Superior temporal gyrus (tissue), 1 donor: ENCODE data around the gene ZFYVE26.

Experiments
- DNase-seq: peaks from one replicate; pipeline ENCODE4 v3.0.0-alpha.2; 2016; ENCODE audit errors: extremely low spot score

ZFYVE26 gene

GRCh38 chr14:67815573-67816225 lies 691 bp downstream of the ZFYVE26 start:
- DNase-seq, result peak; percentile 33

GRCh38 chr14:67814821-67815220 lies 1.6 kb downstream of the ZFYVE26 start:
- DNase-seq, result no peak

GRCh38 chr14:67806246-67806645 lies 10.1 kb downstream of the ZFYVE26 start:
- DNase-seq, result peak; percentile 14

- DNase-seq, result no peak
Observed at GRCh38 chr14:67800743-67801142, 15.6 kb downstream of the ZFYVE26 start.

GRCh38 chr14:67798731-67799130 lies 17.7 kb downstream of the ZFYVE26 start:
- no peak for DNase-seq

- DNase-seq, result no peak
Observed at GRCh38 chr14:67787673-67788072, 28.7 kb downstream of the ZFYVE26 start.

- no peak for DNase-seq
Observed at GRCh38 chr14:67785270-67786109, 30.9 kb downstream of the ZFYVE26 start.

- no peak for DNase-seq
Observed at GRCh38 chr14:67784244-67784823, 32.1 kb downstream of the ZFYVE26 start.

- DNase-seq, result no peak
Observed at GRCh38 chr14:67782090-67782489, 34.3 kb downstream of the ZFYVE26 start.

- DNase-seq, result no peak
Observed at GRCh38 chr14:67778792-67779191, 37.6 kb downstream of the ZFYVE26 start.

- no peak for DNase-seq
Observed at GRCh38 chr14:67776653-67777322, 39.6 kb downstream of the ZFYVE26 start.

- no peak for DNase-seq
Observed at GRCh38 chr14:67773844-67774377, 42.5 kb downstream of the ZFYVE26 start.

- no peak for DNase-seq
Observed at GRCh38 chr14:67768219-67768618, 48.2 kb downstream of the ZFYVE26 start.

- DNase-seq, result peak; percentile 17
Observed at GRCh38 chr14:67766035-67766680, 50.2 kb downstream of the ZFYVE26 start.

- no peak for DNase-seq
Observed at GRCh38 chr14:67765192-67765834, 51.1 kb downstream of the ZFYVE26 start.

GRCh38 chr14:67764496-67764895 lies 51.9 kb downstream of the ZFYVE26 start:
- DNase-seq, result no peak

- DNase-seq, result no peak
Observed at GRCh38 chr14:67763158-67763822, 53.1 kb downstream of the ZFYVE26 start.

GRCh38 chr14:67762051-67762450 lies 54.3 kb downstream of the ZFYVE26 start:
- no peak for DNase-seq

- DNase-seq, result no peak
Observed at GRCh38 chr14:67759916-67760315, 56.5 kb downstream of the ZFYVE26 start.

- DNase-seq, result no peak
Observed at GRCh38 chr14:67757175-67757574, 59.2 kb downstream of the ZFYVE26 start.
